HPDE6-E6E7 (cell line): ENCODE data around the gene ADGRB3.
"Not testable (repeated sequence)": the region's sequence is repeated elsewhere in the genome, so short reads cannot be mapped to it uniquely, and the experiment has no call there.

ENCODE experiments used
- DNase-seq: peaks from one replicate; pipeline ENCODE4 v3.0.0; 2011; ENCODE audit warnings: missing footprints; ENCODE audit errors: extremely low spot score

The ADGRB3 gene

DNA sequence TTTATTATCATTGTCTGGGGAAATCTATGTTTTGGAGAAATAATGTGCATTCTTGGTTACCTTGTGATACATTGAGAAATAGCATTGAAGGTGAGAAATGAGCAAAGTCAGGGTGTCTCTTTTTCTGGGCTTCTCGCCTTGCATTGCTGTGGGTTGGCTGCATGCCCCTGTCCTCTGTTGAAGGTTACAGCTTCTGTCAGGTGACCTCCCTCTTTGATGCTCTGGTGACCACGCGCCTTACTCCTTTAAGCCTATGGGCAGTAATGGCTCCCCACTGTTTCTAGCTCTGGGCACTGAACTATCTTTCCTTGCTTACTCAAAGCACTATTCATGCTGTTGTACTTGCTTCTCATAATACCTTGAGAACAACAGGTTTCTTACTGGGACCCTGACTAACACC is 14.6 kb downstream of the ADGRB3 start:
- DNase-seq: no peak

DNA sequence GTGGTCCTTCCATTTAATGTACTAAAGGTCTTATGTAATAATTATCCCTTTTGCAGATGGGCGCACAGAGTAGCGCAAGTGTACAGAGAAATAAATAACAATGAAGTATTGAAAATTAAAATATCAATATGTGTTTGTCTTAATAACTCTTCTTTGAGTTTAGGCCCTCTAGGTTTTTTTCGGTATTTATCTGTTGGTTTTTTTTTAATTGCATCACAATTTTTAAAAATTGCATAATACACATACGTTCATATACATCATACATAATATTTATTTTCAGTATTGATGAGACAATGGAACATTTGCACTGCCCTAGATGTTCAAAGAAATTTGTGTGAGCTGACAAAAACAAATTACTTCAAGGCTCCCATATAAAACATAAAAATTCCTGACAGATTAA is 15.1 kb downstream of the ADGRB3 start:
- DNase-seq: no peak

DNA sequence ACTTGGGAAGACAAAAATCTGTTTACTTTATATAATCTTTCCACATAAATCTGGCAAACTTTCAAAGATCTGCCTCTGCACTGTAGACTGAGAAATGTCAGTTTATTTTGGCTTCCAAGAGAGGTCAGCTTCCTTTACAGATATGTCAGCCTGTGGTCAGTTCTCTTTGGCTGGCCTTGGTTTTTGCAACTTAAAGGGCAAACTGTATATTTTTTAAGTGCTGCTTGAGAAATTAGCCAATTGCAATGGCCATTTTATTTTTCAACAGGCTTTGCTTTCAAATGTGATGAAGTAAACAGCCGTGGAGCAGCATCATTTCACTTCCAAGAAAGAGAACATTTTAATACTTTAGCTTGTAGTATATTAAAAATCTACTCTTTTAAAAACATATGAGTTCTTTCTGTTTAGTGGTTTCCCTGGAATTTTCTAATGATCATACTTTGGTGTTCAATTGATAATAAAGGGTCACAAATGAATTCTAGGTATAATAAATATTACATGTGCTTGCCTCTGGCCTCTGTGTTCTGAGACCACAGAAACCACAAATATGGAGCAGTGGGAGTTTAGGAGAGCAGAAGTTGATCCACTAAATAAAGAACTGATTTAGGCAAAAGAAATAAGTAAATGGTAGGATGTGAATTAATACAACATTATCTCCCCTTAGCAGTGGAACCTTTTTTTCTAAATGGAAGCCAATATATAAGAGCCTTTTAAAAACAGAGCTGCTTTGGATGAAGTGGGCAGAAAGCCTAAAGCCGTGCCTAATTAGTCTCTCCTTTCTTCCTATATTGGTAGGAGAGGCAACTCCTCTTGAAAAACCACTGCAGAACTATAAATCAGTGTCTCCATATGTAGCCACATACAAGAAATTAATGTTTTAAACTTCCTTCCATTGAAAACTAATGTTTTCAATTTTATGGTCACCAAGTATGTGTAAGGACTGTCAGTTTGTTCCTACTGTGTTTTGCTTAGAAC is 16.2 kb downstream of the ADGRB3 start:
- DNase-seq: no peak

DNA sequence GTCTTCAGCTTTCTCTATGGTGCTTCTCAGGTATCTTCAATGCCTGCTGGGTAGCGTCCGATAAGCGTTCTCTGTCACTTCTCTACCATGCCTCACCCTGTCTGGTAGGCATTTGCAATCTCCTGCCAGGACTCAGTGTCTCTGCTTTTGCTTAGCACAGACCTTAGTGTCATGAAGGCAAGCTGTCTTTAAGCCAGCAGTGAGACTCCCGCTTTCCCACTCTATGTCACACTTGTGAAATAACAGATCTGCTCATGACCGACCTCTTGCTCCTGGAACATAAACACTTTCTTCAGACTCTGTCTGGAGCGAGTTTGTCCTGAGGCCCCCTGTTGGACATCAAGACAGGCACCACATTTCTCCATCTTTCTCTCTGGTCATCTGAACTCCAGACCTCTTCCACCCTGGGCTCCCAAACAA is 17.0 kb downstream of the ADGRB3 start:
- no peak for DNase-seq

DNA sequence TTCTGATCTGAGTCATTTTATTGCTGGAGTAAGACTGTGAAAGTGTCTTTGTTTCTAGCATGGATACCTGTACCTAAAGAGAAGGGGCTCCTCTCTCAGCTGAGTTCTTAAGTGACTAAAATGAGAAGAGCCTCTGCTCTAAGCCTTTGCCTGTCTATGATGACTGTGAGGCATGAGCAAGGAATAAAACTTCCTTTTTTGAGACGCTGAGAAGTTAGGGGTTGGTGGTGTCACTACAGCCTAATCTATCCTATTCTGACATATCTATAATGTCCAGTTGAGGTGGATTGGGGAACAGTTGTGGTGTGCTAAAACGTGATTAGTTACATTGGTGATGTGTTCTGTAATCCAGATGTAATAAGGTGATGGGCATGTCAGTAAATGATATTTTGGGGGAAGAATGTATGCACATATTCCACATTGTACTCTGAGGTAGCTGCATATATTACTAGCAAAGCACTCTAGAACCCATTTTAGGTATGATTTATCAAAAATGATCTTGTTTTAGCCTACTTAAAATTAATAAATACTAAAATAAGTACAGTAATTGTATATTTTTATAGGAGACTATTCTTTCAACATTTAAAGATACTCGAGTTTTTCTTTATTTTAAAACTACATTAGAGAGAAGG is 18.1 kb downstream of the ADGRB3 start:
- DNase-seq: no peak

DNA sequence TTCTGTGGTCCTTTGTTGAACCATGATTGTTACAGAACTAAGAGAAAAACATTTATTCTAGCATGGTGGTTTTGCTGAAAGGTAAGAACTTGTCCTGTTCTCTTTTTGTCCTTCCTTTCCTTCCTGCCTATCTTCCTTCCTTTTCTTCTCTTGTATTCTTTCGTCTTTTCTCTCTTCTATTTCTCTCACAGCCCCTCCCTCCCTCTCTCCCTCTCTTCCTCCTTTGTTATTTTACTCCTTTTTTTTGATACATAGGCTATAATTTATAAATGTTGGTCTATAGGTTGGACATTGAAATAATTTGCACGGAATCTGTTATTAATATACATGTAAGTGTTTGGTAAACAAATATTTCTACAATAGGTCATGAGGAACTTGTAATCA is 18.6 kb downstream of the ADGRB3 start:
- no peak for DNase-seq

DNA sequence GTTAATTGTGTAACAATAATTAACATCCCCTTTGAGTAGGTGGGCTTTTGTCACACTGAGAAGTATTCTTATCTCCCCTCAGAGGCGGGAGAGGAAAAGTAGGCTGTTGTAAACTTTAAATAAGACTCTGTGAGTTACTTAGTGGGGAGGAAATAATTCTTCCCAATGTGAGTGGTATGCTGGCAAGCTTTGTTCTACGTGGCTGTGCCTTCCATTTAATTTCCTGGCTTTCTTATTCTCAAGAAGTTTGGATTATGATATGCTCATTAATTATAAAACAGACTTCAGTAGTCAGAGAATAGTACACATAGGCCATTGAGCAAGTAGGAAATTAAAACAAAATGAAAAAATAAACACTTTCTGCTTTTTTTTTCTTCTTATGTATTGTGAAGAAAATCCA is 19.1 kb downstream of the ADGRB3 start:
- no peak for DNase-seq

DNA sequence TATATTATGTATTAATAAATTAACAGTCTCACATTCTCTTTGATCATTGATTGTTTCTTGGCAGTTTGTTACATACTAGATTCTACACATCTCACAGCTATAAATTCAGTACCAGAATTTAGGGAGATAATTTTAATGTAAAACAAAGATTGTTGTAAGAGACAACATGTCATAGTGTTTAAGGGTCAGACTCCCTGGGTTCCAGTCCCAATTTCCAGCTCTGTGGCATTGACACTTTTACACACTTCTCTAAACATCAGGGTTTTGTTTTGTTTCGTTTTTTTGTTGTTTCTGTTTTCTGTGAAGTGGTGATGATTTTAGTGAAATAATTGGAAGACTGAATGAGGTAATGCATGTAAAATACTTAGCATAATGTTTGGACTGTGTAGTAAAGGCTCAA is 19.9 kb downstream of the ADGRB3 start:
- DNase-seq: no peak

DNA sequence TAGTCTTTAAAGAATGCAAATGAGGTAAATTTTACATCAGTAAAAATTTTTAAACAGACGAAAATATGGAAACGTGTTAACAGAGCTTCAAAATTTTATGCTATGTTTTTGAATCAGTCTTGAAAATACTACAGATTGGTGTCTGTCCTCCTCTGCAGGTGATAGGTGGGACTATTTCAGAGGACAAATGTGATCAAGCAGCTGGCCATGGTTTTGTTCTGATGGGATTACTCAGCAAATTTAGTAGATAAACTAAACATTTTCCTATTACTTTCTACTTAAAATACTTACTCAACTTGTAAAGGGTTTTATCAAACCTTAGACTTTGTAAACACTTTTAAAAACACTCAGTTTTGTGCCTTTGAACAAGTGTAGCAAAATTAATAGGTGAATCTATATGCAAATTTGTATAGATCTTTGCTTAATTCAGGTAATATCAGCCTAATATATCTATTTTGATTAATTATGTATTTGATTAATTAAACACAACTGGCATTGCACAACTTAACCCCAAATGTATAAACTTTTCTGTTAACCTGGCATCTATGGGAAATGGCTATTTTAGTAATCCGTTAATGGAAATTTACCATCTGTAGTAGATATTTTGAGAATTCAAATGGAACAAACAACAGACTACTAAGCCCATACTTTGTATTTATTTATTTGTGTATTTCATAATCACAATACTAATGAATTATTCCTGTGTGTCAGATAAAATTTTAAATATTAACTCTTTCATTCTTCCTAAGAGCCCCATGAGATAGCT is 22.5 kb downstream of the ADGRB3 start:
- DNase-seq: no peak

DNA sequence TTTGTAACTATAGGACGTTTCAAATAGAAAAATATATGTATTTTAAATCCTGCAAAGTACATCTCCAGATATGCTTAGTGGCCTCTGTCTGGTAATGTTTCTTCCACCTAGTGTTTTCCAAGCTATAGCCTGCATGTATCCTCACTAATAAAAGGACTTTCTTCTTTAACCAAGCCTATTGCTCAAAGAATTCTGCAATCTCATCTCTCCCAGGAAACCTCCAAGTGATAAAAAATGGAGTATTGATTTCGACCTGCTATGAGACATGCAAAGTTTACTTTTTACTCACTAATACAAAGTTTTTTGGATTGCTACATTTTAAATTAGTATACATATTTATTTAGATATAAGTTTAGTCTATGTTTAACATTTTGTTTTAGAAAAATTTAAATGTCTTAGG is 23.3 kb downstream of the ADGRB3 start:
- no peak for DNase-seq

DNA sequence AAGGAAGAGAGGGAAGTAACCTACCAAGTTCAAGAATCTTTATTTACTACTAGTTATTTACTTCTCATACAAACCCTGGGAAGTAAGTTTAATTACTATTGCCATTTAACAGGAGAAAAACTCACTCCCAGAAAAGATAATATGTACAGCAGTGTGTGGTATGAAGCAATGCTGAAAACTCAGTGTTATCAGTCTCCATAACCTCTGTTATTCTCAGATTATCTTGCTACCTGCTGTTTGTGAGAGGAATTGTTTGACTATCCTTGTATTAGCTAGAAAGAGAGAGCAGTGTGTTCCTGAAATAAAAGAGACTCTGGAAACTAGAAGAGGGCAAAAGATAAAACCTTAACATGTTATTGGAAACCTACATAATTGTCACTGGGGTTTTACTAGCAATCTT is 38.2 kb downstream of the ADGRB3 start:
- no peak for DNase-seq

DNA sequence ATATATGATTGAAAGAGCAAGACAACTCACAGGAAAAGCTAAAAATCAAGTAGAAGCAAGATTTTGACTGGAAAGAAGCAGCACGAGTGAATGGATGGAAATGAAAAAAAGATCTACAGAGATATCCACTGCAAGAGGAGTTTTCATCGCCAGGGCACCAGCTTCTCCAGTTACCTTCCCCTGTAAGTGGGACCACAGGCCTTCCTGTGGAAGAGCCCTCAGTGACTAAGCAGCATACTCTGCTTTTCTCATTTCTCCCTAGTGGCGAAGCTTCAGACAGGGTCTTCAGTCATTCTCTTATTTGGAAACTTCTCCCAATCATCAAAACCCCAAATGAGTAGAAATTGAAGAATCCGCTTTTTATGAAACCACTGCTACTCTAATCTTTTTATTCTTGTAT is 40.5 kb downstream of the ADGRB3 start:
- DNase-seq: no peak

DNA sequence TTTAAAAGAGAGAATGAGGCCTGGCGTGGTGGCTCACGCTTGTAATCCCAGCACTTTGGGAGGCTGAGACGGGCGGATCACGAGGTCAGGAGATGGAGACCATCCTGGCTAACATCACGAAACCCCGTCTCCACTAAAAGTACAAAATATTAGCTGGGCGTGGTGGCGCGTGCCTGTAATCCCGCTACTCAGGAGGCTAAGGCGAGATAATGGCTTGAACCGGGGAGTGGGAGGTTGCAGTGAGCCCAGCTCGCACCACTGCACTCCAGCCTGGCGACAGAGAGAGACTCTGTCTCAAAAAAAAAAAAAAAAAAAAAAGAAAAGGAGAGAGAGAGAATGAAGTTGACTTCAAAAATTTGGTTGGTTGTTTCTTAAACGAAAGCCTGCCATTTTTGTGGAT is 41.0 kb downstream of the ADGRB3 start:
- not testable (repeated sequence) for DNase-seq

DNA sequence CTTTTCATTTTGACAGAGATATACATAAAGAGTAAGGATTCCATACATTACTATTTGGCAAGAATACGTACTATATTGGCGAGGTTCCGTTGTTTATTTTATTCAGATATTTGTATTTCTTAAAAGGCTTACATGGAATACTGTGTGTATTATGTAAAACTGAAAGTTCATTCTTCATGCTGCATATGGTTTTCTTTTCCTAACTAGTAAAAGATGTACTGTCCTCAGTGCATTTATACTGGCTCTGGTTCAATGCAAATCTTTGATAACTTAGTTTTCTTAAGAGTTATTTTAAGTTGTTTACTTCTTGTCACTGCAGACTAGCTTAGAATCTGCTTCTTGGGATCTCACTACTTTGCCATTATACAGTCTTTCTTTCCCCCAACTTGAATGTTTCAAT is 42.0 kb downstream of the ADGRB3 start:
- no peak for DNase-seq

DNA sequence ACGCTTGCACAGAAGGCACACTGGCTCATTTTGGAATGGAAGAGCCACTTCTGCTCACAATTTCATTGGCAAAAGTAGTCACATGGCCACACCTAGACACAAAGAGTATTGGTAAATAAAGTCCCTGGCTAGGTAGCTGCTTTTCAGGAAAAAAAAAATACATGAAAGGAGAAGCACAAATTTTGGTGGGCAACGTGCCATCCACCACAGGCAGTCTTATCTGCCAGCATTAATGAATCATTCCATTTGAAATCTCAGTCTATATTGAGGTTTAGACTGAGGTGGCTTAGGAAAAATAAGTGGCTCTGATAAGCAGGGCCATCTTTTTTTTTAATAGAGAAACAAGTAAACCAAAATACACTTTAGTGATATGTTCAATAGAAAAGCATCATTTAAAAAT is 44.3 kb downstream of the ADGRB3 start:
- no peak for DNase-seq

DNA sequence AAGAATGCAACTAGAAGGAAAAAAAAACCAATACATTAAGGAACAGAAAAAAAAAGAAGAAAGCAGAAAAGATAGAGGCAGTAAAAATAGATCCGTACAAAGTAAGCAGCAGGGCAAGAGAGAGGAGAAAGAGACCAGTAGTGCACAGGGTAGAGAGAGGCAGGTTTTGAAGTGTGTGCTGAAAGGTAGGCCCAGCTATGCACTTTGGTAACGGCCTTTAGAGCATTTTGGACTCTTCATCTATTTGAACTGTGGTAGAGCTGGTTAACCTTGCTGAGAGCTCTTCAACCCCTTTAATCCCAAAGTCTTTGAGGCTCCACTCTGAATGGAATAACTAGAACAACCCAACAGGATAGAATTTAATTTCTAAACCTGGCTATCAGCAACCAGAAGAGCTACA is 45.2 kb downstream of the ADGRB3 start:
- no peak for DNase-seq

DNA sequence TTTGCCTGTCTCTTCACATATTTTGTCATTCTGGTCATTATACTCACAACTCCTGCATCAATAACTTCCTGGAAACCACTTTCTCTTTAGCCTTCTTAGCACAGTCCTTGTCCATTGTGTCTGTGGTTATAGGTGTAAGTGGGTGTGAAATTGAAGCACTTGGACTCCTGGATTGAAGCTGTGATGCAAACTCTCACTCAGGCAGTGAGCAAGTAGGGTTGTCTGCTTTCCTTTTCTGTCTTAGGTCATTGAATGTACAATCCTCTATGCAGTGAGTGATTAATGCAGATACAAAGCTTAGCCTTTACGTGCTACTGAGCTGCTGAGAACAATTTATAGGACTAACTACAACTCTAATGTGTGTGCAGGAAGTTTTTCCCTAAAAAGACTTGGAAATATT is 54.8 kb downstream of the ADGRB3 start:
- DNase-seq: no peak

DNA sequence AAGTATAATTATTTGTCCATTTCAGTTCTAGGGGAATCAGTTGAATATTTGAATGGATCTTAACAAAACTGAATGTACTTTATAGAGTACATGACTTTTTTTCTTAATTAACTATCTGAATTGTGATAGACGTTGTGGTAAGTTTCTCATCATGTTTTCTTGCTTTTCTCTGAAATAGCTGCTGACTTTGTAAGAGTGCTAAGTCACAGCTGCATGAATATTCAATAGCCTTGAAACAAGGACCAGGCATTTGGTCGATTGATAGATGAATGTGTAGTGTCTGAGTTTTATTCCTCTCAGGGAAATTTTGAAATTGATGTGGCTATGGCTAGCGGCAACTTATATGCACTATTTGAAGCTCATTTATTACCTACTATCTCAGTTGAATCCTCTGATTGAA is 56.0 kb downstream of the ADGRB3 start:
- DNase-seq: no peak

DNA sequence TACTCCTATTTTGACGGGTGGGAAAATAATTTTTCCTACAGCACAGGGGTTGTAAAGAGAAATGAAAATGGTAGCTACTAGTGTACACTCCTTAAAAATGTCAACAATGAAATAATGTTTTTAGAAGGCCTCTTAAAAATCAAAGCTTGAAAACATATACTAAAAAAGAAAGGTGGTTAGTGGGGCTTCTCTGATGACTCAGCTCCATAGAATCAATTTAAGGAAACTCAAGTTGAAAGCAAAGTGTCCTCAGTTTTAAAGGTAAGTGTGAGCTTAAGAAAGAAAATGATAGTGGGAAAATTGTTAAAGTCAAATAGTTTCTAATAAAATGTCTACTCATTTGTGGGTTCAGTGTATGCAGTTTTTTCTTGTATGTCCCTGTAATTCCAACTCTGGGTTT is 58.2 kb downstream of the ADGRB3 start:
- no peak for DNase-seq

DNA sequence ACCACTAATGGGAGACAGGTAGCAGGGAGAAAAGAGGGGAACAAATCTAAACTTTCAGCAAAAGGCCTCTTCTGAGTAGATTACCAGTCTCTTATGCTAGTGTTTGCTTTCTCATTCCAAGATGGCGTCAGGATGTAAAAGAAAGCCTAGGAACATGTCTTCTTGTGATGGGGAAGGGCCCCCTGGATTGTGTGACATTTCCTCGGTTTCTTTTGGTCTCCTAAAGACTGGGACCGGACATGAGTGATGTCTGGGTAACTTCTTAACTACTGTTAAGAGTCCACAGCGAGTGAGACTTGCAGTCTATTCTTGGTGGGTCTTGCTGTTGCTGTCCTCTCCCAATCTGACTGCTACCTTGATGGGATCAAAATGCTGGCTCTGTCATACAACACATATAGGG is 60.3 kb downstream of the ADGRB3 start:
- no peak for DNase-seq

DNA sequence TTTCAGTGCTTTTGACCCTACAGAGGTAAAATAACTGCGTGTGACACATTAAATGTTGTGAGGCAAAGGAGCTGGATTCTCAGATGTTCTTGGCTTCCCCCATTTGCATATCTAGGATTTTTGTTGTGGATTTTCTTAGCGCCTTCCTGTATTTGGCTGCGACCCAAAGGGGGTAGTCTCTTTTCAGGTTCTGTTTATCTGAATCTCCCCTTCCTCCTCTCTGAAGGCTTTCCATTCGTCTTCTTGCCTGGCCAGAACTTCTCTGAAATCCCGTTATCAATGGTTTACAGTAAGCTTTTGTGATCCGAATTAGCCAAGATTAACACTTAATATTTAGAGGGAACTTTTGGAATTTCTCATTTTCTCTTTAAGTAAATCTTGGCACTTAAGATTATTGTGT is 60.8 kb downstream of the ADGRB3 start:
- DNase-seq: no peak

DNA sequence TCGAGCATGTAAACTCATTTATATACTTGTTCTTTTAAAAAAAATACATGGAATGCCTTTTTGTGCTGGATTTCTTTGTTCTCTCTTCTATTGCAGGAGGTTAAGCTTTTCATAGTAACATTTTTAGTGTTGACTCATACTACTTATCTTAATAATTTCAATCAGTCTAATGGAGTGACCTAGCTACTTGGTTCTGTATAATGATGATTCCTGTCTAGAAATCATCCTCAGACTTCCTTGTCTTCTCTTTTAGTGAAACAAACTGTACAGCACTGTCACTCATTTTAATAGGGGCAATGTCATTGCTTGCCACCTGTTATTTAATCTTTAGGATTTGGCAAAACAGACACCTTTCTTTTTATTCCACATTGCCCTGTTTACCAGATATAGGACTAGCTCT is 62.3 kb downstream of the ADGRB3 start:
- DNase-seq: no peak

DNA sequence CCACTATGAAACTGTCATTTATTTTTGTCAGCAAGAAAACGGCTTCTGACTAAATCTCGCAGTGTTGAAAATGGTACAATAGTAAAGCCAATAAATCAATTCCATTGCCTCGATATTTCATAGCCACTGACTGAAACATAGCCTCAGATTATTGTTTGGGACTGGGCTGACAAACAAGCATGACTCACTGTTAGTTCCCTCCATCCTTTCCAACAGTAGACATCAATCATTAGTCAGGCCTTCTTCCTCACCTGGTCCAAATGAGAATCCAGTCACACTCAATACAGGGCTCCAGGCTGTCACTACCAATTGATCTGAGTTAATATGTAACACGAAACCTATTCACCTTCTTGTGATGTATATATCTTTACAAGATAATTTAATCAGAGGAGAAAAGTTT is 66.1 kb downstream of the ADGRB3 start:
- peak; percentile 11 for DNase-seq
